ENCODE measurements around the gene TPPP3.
A peak's percentile ranks its signal among the peaks of the same experiment; 100 is the strongest.
"Not testable (repeated sequence)": the region's sequence is repeated elsewhere in the genome, so short reads cannot be mapped to it uniquely, and the experiment has no call there.

Gene TPPP3

DNA sequence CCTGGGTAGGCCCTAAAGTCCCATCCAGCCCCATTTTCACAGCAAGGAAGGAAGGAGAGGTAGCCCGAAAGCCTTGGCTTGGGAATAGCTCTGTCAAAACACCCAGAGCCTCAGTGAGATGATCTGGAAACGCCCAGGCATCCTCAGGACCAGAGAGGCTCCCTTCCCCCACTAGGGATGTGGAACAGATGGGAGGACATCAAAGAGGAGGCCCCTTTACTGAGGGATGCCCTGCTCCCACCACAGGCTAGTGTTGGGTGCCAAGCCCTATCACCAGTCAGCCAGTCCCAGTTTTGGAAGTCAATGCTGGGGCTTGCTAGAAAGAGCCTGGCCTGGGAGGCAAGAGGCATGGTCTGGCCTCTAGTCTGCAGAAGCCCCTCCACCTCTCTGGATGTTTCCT lies 4.7 kb downstream of the TPPP3 start:
- peak; percentile 1 for DNase-seq

- peak; percentile 13 for DNase-seq
Measured at GRCh38 chr16:67388191-67388590, 5.1 kb downstream of the TPPP3 start.

GRCh38 chr16:67387479-67388079 lies 5.7 kb downstream of the TPPP3 start:
- DNase-seq = peak; percentile 9

DNA sequence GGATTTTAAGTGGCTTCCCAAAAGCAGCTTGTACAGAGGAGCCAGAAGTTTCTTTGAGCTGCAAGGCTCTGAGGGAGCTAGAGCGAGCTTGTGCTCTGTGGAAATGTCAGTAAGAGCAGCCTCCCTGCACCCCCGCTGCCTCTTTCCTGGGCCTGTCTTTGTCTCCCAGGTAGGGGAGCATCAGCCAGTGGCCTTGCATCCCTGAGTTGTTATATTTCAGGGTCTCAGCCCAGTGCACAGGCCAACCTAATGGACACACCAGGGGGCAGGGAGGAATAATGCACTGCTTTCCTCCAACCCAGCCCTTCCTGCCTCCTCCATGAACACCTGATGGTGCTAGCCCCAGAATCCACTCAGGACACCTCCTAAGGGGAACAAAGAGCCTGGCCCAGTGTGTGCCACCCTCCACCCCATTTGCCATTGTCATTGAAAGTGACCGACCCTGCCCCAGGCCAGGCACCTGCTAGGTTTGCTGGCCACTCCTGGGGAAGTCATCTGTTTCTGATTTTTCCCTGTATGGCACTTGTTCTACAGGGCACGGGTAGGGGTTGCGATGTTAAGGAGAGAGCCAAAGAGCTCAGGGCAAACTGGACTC lies 6.3 kb downstream of the TPPP3 start:
- DNase-seq = peak; percentile 21

GRCh38 chr16:67384778-67385510 lies 8.4 kb downstream of the TPPP3 start:
- no peak for DNase-seq

GRCh38 chr16:67383284-67383683 lies 10.0 kb downstream of the TPPP3 start:
- no peak for DNase-seq

GRCh38 chr16:67378642-67379041 lies 14.7 kb downstream of the TPPP3 start:
- no peak for DNase-seq

DNA sequence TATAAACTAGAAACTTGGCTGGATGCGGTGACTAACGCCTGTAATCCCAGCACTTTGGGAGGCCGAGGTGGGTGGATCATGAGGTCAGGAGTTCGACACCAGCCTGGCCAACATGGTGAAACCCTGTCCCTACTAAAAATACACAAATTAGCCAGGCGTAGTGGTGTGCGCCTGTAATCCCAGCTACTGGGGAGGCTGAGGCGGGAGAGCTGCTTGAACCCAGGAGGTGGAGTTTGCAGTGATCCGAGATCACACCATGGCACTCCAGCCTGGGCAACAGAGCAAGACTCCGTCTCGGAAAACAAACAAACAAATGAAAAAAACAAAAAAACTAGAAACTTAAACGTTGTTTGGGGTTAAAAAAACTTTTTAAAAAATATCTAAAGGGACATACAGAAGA lies 17.3 kb downstream of the TPPP3 start:
- not testable (repeated sequence) for DNase-seq

- DNase-seq = no peak
Measured at GRCh38 chr16:67372664-67373063, 20.6 kb downstream of the TPPP3 start.

DNA sequence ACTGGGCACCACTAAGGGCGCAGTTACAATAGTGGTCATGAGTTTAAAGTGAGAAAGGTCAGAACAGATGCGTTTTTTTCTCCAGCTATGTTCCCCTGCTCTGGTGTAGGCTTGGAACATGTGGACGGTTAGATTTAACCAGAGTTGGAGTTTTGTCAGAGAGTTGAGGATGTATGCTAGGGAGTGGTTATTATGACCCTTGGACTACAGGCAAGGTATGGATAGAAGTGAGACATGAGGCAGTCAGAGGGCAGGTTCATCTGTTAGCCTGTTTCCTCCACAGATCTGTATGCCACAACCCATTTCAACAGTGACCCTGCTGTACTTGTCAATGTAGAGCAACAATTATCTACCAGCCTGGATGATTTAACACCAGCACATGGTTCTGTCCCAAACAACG lies 22.6 kb downstream of the TPPP3 start:
- no peak for DNase-seq

GRCh38 chr16:67364600-67365235 lies 28.6 kb downstream of the TPPP3 start:
- DNase-seq = no peak

GRCh38 chr16:67361038-67361437 lies 32.3 kb downstream of the TPPP3 start:
- DNase-seq = no peak

DNA sequence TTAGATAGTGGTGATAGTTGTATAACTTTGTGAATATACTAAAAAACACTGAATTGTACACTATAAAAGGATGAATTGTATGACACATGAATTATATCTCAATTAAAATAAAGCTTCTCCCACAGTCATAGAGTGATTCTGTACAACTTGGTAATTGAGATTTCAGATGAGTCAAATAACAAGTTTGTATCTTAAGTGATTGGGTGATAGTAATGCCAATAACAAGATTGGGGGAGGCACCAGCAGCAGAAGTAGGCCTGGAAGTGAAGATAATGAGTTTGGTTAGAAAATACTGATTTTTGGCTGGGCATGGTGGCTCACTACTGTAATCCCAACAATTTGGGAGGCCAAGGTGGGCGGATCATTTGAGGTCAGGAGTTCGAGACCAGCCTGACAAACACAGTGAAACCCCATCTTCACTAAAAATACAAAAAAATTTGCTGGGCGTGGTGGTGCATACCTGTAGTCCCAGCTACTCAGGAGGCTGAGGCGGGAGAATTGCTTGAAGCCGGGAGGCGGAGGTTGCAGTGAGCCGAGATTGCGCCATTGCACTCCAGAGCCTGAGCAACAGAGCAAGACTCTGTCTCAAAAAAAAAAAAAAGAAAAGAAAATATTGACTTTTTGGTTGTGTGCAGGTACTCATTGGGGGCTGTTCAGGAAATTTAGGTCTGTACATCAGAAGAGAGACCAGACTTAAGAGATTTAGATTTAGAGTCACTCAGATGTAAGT lies 33.6 kb downstream of the TPPP3 start:
- not testable (repeated sequence) for DNase-seq

- no peak for DNase-seq
Measured at GRCh38 chr16:67357561-67357960, 35.7 kb downstream of the TPPP3 start.

- DNase-seq = no peak
Measured at GRCh38 chr16:67356396-67356795, 36.9 kb downstream of the TPPP3 start.

- not testable (repeated sequence) for DNase-seq
Measured at GRCh38 chr16:67352463-67352862, 40.8 kb downstream of the TPPP3 start.

GRCh38 chr16:67350324-67350723 lies 43.0 kb downstream of the TPPP3 start:
- no peak for DNase-seq

DNA sequence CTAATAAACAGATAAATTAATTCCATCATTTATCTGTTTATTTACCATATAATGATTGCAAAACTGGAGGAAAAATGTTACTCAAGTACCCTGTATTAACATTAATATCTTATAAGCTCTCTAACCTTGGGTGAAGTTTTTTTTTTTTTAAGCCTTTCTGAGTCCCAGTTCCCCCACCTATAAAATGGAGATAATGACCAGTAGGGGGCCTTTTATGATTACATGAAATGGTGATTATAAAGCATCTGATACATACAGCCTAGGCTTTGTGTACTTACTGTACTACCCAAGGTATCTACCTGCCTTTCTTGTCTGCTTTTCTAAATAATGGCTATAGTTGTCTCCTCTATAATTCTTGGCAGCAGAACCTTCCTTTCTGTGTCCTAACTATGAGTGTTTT lies 44.1 kb downstream of the TPPP3 start:
- no peak for DNase-seq

DNA sequence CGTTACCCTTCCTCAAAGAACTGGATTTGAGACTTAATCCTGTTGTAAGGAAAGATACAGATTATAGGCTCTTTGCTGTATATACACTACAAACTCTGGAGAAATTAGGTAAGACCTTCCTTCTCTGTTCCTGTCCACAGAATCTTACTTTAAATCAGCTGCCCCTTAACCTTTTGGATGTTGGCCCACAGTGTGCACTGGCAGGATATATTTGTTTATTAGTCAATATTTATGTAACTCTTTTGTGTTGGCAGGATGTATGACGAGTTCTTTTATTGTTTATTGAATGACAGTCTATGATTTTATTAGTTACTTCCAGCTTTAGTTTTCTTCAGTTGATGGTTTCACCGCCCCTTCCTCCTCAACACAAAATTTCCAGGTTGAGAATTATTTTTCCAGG lies 47.0 kb downstream of the TPPP3 start:
- no peak for DNase-seq

DNA sequence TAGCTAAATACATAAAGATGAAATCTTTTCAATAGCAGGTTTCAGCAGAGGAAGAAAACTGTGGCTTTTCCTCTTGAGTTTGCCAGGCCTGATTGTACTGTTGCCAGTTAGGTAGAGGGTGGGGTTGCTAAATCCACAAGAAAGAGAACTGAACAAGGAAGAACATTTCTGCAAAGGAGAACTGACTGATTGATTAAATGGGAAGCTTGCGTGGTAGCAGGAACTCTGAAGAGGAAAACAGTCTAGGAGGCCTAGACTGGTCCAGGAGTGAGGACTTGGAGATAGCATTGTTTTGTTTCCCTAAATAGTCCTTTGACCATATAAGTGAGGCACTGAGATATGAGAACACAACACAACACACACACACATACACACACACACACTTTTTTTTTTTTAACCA lies 47.9 kb downstream of the TPPP3 start:
- no peak for DNase-seq

- DNase-seq = no peak
Measured at GRCh38 chr16:67342616-67343015, 50.7 kb downstream of the TPPP3 start.

DNA sequence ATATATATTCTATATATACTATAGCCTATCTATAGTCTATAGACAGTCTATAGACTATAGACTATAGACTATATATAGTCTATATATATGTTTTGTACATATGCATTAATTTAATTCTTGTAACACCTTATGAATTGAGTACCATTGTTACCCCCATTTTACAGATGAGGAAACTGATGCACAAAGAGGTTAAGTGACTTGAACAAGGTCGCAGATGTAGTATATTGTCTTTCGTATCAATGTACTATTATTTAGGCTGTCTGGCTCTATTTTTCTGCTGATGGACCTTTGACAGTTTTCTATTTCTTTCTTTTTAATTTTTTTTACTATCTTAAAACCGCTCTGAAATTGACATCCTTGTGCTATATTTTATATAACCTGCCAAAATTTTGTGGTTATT lies 52.0 kb downstream of the TPPP3 start:
- DNase-seq = no peak

All from activated CD4-positive, CD25-positive, alpha-beta regulatory T cell treated with anti-CD3 and anti-CD28 coated beads, Interleukin-2, amount 50 U/mL, for 72 hours (primary cell).